Stimulated activated CD8-positive, alpha-beta memory T cell treated with anti-CD3 and anti-CD28 coated beads, Interleukin-12 subunit alpha, Interleukin-12 subunit beta, amount 100 ng/mL, for 1 hour (primary cell): ENCODE data around the gene ZNF512.
A peak's percentile ranks its signal among the peaks of the same experiment; 100 is the strongest.
"Not testable (repeated sequence)": the region's sequence is repeated elsewhere in the genome, so short reads cannot be mapped to it uniquely, and the experiment has no call there.

Experiments
- DNase-seq: peaks from one replicate; pipeline ENCODE4 v3.0.0-alpha.2; 2020; ENCODE audit warnings: low read depth

Gene ZNF512, protein sequence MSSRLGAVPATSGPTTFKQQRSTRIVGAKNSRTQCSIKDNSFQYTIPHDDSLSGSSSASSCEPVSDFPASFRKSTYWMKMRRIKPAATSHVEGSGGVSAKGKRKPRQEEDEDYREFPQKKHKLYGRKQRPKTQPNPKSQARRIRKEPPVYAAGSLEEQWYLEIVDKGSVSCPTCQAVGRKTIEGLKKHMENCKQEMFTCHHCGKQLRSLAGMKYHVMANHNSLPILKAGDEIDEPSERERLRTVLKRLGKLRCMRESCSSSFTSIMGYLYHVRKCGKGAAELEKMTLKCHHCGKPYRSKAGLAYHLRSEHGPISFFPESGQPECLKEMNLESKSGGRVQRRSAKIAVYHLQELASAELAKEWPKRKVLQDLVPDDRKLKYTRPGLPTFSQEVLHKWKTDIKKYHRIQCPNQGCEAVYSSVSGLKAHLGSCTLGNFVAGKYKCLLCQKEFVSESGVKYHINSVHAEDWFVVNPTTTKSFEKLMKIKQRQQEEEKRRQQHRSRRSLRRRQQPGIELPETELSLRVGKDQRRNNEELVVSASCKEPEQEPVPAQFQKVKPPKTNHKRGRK

DNA sequence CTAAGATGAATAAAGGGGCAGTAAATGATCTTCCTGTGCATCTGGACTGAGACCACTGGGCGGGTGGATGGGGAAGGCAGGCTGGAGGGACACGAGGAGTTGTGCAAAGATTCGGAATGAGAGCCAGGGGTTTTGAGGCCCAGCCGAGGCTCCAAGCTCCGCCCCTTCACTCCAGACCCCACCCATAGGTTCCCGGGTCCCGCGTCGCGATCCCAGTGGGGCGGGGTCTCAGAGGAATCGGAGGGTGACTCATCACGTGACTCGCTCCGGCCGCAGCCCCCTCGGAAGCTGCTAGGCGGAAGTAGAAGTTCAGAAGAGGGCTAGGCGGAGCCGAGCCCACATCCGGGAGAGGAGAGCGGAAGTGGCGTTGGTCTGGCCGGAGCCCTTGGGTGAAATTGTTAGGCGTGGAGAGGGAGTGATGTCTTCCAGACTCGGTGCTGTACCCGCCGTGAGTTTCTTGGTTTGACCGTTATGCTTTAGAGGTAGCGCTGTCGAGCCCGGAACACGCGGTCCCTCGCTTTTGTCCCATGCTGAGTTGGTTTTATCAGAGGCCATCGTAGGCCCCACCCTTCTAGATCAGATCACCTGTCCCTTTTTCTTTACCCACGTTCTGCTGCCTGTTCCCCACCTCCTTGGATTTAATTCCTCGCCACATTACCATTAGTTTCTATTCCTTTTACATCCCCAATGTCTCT lies at the start of gene ZNF512:
Gene ZNF512, plus strand, starts transcription at position 348 of the 695 bp plus-strand sequence. Its CDS starts 71 bp downstream, at position 419.
- DNase-seq, result peak; percentile 58

DNA sequence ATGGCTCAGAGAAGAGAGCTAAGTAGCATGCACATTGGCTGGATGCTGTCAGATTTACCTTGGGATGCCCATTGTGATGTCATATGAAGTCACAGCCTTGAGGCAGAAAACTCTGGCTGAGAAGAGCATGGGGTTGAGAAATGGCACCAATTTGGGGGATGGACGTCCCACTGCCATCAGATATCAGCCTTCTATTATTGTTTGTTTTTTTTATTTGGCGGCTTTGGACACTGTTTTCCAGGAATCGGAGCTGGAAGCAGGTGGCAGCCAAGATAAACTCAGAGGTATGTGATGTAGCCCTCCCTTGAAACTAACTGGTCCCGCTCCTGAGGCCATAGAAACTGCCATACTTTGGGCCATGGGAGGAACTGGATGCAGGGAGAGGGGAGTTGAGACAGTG lies 45.6 kb upstream of the ZNF512 start:
- no peak for DNase-seq

DNA sequence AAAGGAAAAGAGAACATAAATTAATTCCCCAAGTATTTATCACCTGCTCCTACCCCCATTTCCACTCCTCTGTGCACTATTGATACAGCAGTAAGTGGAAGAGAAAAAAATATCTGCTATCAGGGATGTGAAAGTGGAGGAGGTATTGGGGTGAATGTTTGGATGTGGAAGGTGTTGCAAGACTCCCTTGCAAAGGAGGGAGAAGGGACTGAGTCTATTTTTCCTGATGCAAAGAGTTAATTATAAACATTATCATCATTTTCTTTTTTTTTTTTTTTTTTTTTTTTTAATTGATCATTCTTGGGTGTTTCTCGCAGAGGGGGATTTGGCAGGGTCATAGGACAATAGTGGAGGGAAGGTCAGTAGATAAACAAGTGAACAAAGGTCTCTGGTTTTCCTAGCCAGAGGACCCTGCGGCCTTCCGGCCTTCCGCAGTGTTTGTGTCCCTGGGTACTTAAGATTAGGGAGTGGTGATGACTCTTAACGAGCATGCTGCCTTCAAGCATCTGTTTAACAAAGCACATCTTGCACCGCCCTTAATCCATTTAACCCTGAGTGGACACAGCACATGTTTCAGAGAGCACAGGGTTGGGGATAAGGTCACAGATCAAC lies 43.9 kb upstream of the ZNF512 start:
- not testable (repeated sequence) for DNase-seq

GRCh38 chr2:27539649-27540048 lies 43.2 kb upstream of the ZNF512 start:
- not testable (repeated sequence) for DNase-seq

- no peak for DNase-seq
These were observed 38.6 kb upstream of the ZNF512 start for GRCh38 chr2:27544143-27544821.

DNA sequence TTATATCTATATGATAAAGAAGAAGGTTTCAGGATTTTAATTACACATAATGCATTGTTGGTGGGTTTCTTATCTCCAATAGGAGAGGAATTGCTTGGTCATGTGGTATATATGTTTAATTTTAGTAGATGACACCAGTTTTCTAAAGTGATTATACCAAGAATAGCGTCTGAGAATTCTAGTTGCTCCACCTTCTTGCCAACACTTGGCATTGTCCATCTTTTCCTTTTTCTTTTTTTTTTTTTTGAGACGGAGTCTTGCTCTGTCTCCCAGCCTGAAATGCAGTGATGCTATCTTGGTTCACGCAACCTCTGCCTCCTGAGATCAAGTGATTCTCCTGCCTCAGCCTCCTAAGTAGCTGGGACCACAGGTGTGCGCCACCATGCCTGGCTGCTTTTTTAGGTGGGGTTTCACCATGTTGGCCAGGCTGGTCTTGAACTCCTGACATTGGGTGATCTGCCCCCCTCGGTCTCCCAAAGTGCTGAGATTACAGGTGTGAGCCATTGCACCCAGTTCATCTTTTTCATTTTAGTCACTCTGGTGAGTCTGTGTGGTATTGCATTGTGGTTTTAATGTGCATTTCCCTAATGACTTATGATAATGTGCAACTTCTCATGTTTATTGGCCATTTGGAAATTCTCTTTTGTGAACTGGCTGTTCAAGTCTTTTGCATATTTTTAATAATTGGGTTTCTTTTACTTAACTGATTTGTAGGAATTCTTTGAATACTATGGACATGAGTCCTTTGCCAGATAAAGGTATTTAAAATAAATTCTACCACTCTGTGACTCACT lies 37.3 kb upstream of the ZNF512 start:
- no peak for DNase-seq

- DNase-seq, result no peak
These were observed 33.5 kb upstream of the ZNF512 start for GRCh38 chr2:27549303-27549702.

GRCh38 chr2:27551514-27551913 lies 31.3 kb upstream of the ZNF512 start:
- no peak for DNase-seq

DNA sequence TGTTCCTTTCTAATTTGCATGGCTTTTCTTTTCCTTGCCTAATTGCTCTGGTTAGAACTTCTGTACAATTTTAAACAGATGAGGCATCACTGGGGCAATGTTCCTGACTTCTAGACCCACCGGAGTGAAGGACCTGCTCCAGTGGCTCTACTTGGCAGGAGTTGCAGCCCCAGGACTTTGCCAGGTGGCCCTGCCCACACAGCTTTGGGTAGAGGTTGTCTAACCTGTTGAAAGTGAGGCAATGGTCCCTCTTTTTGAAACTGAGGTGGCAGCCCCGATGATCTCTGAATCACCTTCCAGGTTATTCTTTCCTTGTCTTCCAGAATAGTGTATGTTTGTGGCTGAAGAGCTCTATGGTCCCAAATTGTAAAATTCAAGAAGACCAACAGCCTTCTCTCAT lies 29.9 kb upstream of the ZNF512 start:
- no peak for DNase-seq

- not testable (repeated sequence) for DNase-seq
These were observed 28.4 kb upstream of the ZNF512 start for GRCh38 chr2:27554451-27554850.

DNA sequence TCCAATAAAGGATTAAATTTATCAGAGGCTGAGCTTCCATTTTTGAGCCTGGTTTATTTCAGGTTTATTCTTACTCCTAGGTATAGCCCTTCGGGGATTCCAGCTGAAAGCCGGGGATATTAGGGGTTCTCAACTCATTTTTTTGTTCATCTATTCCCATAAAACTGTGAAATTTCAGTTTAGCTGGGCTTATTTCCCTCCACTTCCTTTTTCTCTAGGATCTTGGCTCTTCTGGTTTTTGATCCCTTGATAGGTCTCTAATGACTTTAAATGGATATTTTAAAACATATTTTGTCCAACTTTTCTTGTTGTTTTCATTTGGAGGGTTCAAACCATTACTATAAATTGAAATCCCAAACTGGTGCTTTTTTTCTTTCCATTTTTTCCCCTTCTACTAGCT lies 23.6 kb upstream of the ZNF512 start:
- no peak for DNase-seq

- DNase-seq, result no peak
These were observed 21.8 kb upstream of the ZNF512 start for GRCh38 chr2:27561060-27561459.

GRCh38 chr2:27566628-27567027 lies 16.2 kb upstream of the ZNF512 start:
- DNase-seq, result no peak

GRCh38 chr2:27569398-27569797 lies 13.4 kb upstream of the ZNF512 start:
- no peak for DNase-seq

GRCh38 chr2:27571197-27571596 lies 11.6 kb upstream of the ZNF512 start:
- no peak for DNase-seq

- no peak for DNase-seq
These were observed 11.2 kb upstream of the ZNF512 start for GRCh38 chr2:27571681-27572080.

- DNase-seq, result no peak
These were observed 10.4 kb upstream of the ZNF512 start for GRCh38 chr2:27572439-27572838.

DNA sequence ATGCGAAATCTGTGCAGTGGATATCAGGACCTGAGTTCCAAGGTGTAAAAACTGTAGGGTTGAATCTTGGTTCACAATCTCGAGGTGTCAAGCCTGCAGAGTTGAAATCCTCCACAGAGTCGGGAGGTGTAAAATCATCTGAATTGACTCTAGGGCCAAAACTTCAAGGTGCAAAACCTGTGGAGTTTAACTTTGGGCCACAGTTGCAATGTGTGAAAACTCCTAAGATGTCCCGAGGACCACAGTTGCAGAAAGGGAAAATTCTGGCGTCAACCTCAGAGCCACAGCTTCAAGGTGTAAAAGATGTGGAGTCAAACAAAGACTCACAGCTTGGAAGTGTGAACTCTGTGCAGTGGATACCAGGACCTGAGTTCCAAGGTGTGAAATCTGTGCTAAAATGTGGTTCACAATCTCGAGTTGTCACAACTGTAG lies 9.8 kb upstream of the ZNF512 start:
- no peak for DNase-seq

- no peak for DNase-seq
These were observed 9.4 kb upstream of the ZNF512 start for GRCh38 chr2:27573452-27573851.

- DNase-seq, result no peak
These were observed 1.3 kb upstream of the ZNF512 start for GRCh38 chr2:27581417-27582128.
